GM12878 (cell line): Measurements from ENCODE around the gene RPL10. TPM values are rescaled to one million over a fixed set of nuclear protein-coding genes. Genes with fewer than 3 reads are reported as not detected.

Experiments used
- ATAC-seq: fragments of 200-7000 bp; cut with Tn5 transposase; 3 replicates; pipeline ENCODE4 v1.9.1; 2020; ENCODE audit warnings: mild to moderate bottlenecking, moderate library complexity
- BruUV-seq: library from RNA; stranded (reverse); fragments of 400-500 nt; replicated peaks from 2 replicates; lab custom pipeline; 2021; lab: Mats Ljungman, UMichigan
- CTCF ChIA-PET: fragments of 300-600 bp; sonication (Branson Sonifier 250); formaldehyde crosslinking; extraction: SDS; loops from one replicate; lab custom pipeline; 2021; ENCODE audit warnings: inconsistent platforms; lab: Yijun Ruan, JAX
- POLR2A ChIA-PET: fragments of 350-600 bp; formaldehyde crosslinking; extraction: SDS; loops from one replicate; lab custom pipeline; 2021; ENCODE audit warnings: inconsistent platforms; lab: Charles Lee
- RAD21 ChIA-PET: fragments of 300-600 bp; sonication (Branson Sonifier 250); formaldehyde crosslinking; loops from one replicate; lab custom pipeline; 2023; ENCODE audit warnings: antibody characterized with exemption; ENCODE audit not compliant: unreplicated experiment; lab: Charles Lee
- SMC1A ChIA-PET: fragments of 300-600 bp; sonication (Branson Sonifier 250); formaldehyde crosslinking; loops from one replicate; lab custom pipeline; 2023; ENCODE audit not compliant: unreplicated experiment, uncharacterized antibody; lab: Charles Lee
- DNase-seq: peaks from one replicate; pipeline ENCODE4 v3.0.0-alpha.2; 2011; ENCODE audit warnings: low read depth, low spot score
- FAIRE-seq: peaks from 3 replicates; lab custom pipeline; 2011; peaks lifted over from hg19 to GRCh38; lab: Jason Lieb, UNC
- H2AFZ ChIP-seq: 2 replicates; pipeline ENCODE4 v1.6.0; 2011; ENCODE audit warnings: low read depth, low read length, control low read depth; ENCODE audit not compliant: control insufficient read depth
- H3K27ac ChIP-seq: 2 replicates; pipeline ENCODE4 v1.5.1; 2011; ENCODE audit warnings: control low read depth; ENCODE audit not compliant: control insufficient read depth, insufficient read depth
- H3K27me3 ChIP-seq, 2 experiments: replicated peaks in 1 of 2; 2 replicates each; pipeline versions ENCODE4 v1.6.0 to v1.6.1; 2011; ENCODE audit warnings: low read length in 1 of 2; ENCODE audit not compliant: control insufficient read depth in 2 of 2, insufficient read depth in 2 of 2
- H3K36me3 ChIP-seq, 2 experiments: 2 replicates each; pipeline ENCODE4 v1.5.1; 2011; ENCODE audit warnings: low read length in 1 of 2; ENCODE audit not compliant: control insufficient read depth in 2 of 2, insufficient read depth in 2 of 2
- H3K4me1 ChIP-seq: 2 replicates; pipeline ENCODE4 v1.6.1; 2011; ENCODE audit warnings: mild to moderate bottlenecking, low read length, moderate library complexity, mixed read lengths; ENCODE audit not compliant: control insufficient read depth, insufficient read depth
- H3K4me2 ChIP-seq: 2 replicates; pipeline ENCODE4 v1.6.0; 2011; ENCODE audit warnings: control low read depth; ENCODE audit not compliant: control insufficient read depth, insufficient read depth
- H3K4me3 ChIP-seq: fragments of 200-600 bp; sonication (generic); 2 replicates; pipeline ENCODE4 v1.5.1; 2016
- H3K79me2 ChIP-seq: 2 replicates; pipeline ENCODE4 v1.6.0; 2011; ENCODE audit warnings: low read length; ENCODE audit not compliant: control insufficient read depth, insufficient read depth
- H3K9ac ChIP-seq: 2 replicates; pipeline ENCODE4 v1.8.0; 2011; ENCODE audit warnings: low read length, control low read depth, mixed read lengths; ENCODE audit not compliant: control insufficient read depth, insufficient read depth
- H3K9me3 ChIP-seq: replicated peaks from 3 replicates; pipeline ENCODE4 v1.5.1; 2011; ENCODE audit warnings: mild to moderate bottlenecking, low read length; ENCODE audit not compliant: control insufficient read depth, insufficient read depth
- H4K20me1 ChIP-seq: 2 replicates; pipeline ENCODE4 v1.6.0; 2011; ENCODE audit not compliant: control insufficient read depth, insufficient read depth
- KLF5 ChIP-seq: fragments of 450-650 bp; IDR thresholded peaks from 2 replicates; pipeline ENCODE4 v1.6.1; 2014; ENCODE audit warnings: mild to moderate bottlenecking; ENCODE audit not compliant: partially characterized antibody
- WGBS: methylation state at CpG from one replicate; pipeline ENCODE4 v1.1.6; 2016; ENCODE audit warnings: low lambda C conversion rate; ENCODE audit not compliant: insufficient replicate concordance, insufficient coverage; ENCODE audit errors: missing lambda C conversion rate; 5-methylcytosine and 5-hydroxymethylcytosine counted together
- in situ Hi-C: fragments of 300-500 bp; cut with MboI; formaldehyde crosslinking; loops from 9 replicates; pipeline ENCODE4 v1.14.3; 2018; ENCODE audit warnings: mixed read lengths
- intact Hi-C: fragments of 100-400 bp; cut with micrococcal nuclease; formaldehyde crosslinking; loops from one replicate; pipeline ENCODE4 v1.14.2; 2022; ENCODE audit not compliant: unreplicated experiment
- polyA plus RNA-seq, 11 experiments: library from polyadenylated mRNA; depleted of rRNA in 4 of 11; unstranded in 6 of 11; stranded (reverse) in 5 of 11; fragments of >200 nt; fragmentation: Nextera tagmentation in 4 of 11; fragmentation: Illumina TruSeq in 1 of 11; extraction: Ambion mirVana in 4 of 11; extraction: Trizol in 1 of 11; gene quantifications; 1 replicate in 1 of 11; 2 replicates in 10 of 11; pipeline versions ENCODE4 v1.2.1 to v1.2.3, GENCODE V29; 2011 to 2016; ENCODE audit warnings: inconsistent platforms in 2 of 11, missing spikeins in 2 of 11, low read depth in 1 of 11
- total RNA-seq, 4 experiments: library from RNA; depleted of rRNA in 3 of 4; stranded (reverse); fragments of >200 nt in 3 of 4; fragmentation: Illumina TruSeq in 1 of 4; extraction: Trizol in 1 of 4; gene quantifications; 2 replicates each; pipeline versions ENCODE4 v1.2.1 to v1.2.3, GENCODE V29; 2013 to 2021
- TF ChIP-seq, protein P1 (sequence below): fragments of 450-650 bp; IDR thresholded peaks from 2 replicates; pipeline ENCODE4 v1.6.1; 2017; ENCODE audit warnings: mild to moderate bottlenecking, moderate library complexity

Gene RPL10
- total and polyA plus RNA-seq, 10 of the 15 experiments (the other 5 are each of a cell fraction or from before 2014, with no cell fraction given), result 1,938 to 7,222 (median 4,494) TPM

DNA sequence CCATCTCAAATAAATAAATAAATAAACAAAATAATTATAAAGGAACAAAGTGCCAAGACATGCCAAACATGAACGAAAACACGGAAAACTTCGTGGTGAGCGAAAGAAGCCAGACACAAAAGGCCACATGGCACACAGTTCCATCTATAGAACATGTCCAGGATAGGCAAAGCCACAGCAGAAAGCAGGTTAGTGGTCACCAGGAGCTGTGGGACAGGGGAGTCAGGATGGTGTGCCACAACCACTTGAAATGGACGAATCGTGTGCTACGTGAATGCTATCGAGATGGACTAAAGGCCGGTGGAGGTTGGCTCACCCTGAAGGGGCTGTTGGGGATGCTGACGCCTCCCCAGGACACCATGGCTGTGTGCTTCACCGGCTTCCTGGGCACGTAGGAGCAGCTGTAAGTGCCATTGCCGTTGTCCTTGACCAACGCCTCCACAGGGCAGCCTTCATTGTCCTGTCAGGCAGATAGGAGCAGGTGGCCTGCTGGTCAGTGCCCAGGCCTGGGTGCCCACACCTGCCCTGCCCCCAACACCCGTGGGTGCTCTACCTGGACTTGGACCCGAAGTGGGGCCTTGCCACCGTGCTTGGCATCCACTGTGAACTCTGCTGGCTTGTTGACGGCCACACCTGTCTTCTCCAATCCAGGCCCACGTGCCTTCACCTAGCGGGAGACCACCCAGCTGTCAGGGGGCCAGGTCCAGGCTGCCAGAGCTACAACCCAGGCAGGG is 34.3 kb upstream of the RPL10 start:
- ATAC-seq (no peak), FAIRE-seq (no peak), DNase-seq (no peak)
- H3K4me1 ChIP-seq, result no peaks in the 10 kb centered on the region
- SMC1A ChIA-PET, result no interaction called here
- H2AFZ ChIP-seq, result no peak overlapping the region
- no peaks in the 10 kb centered on the region for H3K27me3 ChIP-seq
- no peaks in the 10 kb centered on the region; the same call in 2 of the 3 replicates for H3K9me3 ChIP-seq
- BruUV-seq, result no TSS peak
- no peak for TF ChIP-seq KLF5
- TF ChIP-seq, protein P1, sequence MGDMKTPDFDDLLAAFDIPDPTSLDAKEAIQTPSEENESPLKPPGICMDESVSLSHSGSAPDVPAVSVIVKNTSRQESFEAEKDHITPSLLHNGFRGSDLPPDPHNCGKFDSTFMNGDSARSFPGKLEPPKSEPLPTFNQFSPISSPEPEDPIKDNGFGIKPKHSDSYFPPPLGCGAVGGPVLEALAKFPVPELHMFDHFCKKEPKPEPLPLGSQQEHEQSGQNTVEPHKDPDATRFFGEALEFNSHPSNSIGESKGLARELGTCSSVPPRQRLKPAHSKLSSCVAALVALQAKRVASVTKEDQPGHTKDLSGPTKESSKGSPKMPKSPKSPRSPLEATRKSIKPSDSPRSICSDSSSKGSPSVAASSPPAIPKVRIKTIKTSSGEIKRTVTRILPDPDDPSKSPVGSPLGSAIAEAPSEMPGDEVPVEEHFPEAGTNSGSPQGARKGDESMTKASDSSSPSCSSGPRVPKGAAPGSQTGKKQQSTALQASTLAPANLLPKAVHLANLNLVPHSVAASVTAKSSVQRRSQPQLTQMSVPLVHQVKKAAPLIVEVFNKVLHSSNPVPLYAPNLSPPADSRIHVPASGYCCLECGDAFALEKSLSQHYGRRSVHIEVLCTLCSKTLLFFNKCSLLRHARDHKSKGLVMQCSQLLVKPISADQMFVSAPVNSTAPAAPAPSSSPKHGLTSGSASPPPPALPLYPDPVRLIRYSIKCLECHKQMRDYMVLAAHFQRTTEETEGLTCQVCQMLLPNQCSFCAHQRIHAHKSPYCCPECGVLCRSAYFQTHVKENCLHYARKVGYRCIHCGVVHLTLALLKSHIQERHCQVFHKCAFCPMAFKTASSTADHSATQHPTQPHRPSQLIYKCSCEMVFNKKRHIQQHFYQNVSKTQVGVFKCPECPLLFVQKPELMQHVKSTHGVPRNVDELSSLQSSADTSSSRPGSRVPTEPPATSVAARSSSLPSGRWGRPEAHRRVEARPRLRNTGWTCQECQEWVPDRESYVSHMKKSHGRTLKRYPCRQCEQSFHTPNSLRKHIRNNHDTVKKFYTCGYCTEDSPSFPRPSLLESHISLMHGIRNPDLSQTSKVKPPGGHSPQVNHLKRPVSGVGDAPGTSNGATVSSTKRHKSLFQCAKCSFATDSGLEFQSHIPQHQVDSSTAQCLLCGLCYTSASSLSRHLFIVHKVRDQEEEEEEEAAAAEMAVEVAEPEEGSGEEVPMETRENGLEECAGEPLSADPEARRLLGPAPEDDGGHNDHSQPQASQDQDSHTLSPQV, result no peak
- in situ Hi-C loops, result no loop called here
- no peak overlapping the region for H3K4me2 ChIP-seq
- CTCF ChIA-PET, result no interaction called here
- no peak overlapping the region for H3K4me3 ChIP-seq
- RAD21 ChIA-PET, result no interaction called here
- POLR2A ChIA-PET, result no interaction called here
- H3K79me2 ChIP-seq, result peaks cover 13% of the 10 kb centered on the region
- no peak overlapping the region for H3K9ac ChIP-seq
- H4K20me1 ChIP-seq, result no peaks in the 10 kb centered on the region
- WGBS, result 73% methylated on average over 20 of the region's 20 CpGs
- no peak overlapping the region for H3K27ac ChIP-seq
- H3K36me3 ChIP-seq, result peaks cover 6 to 52% of the 10 kb centered on the region in 2 experiments; a peak in 3 of 4 replicates
- intact Hi-C loops, result no loop called here
